ENCODE measurements around the gene BRSK2.
"Not testable (repeated sequence)": the region's sequence is repeated elsewhere in the genome, so short reads cannot be mapped to it uniquely, and the experiment has no call there.

BRSK2 gene

GRCh38 chr11:1428762-1429316 lies 39.1 kb downstream of the BRSK2 start:
- in situ Hi-C loops (cut with HindIII; ENCODE audit: low sequenced_read_pairs): no loop called here
- no peak overlapping the region for H3K4me3 ChIP-seq (ENCODE audit: low read depth, low read length)
- TF ChIP-seq, protein P1, sequence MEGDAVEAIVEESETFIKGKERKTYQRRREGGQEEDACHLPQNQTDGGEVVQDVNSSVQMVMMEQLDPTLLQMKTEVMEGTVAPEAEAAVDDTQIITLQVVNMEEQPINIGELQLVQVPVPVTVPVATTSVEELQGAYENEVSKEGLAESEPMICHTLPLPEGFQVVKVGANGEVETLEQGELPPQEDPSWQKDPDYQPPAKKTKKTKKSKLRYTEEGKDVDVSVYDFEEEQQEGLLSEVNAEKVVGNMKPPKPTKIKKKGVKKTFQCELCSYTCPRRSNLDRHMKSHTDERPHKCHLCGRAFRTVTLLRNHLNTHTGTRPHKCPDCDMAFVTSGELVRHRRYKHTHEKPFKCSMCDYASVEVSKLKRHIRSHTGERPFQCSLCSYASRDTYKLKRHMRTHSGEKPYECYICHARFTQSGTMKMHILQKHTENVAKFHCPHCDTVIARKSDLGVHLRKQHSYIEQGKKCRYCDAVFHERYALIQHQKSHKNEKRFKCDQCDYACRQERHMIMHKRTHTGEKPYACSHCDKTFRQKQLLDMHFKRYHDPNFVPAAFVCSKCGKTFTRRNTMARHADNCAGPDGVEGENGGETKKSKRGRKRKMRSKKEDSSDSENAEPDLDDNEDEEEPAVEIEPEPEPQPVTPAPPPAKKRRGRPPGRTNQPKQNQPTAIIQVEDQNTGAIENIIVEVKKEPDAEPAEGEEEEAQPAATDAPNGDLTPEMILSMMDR (IDR thresholded peaks at IDR 0.05; ENCODE audit: low read depth, low read length): no peak
- DNase-seq (ENCODE audit: low read depth, low spot score): no peak

DNA sequence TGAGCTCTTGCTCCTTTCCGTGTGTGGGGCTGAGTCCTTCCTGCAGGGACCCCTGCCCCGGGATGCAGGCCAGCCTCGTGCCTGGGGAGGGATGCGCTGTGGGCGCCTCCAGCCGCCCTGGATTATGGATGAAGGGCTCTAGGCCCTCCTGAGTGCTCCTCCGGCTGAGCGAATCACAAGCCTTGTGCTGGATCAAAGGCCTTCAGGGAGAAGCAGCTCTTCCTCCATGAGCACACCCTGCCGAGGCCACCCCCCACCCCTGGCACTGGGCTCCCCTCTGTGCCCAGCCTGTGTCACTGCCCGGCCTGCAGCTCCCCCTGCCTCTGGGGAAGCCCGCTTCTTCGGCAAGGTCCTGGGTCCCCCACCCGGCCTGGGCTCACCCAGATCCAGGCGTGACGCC lies 43.8 kb downstream of the BRSK2 start:
- no peak for DNase-seq (ENCODE audit: low read depth, low spot score)
- in situ Hi-C loops (cut with HindIII; ENCODE audit: low sequenced_read_pairs): no loop called here
- no peak overlapping the region for H3K4me3 ChIP-seq (ENCODE audit: low read depth, low read length)
- TF ChIP-seq, protein P1 (IDR thresholded peaks at IDR 0.05; ENCODE audit: low read depth, low read length): no peak

GRCh38 chr11:1433977-1434640 lies 44.4 kb downstream of the BRSK2 start:
- DNase-seq (ENCODE audit: low read depth, low spot score): no peak
- TF ChIP-seq, protein P1 (IDR thresholded peaks at IDR 0.05; ENCODE audit: low read depth, low read length): no peak
- no peak overlapping the region for H3K4me3 ChIP-seq (ENCODE audit: low read depth, low read length)
- in situ Hi-C loops (cut with HindIII; ENCODE audit: low sequenced_read_pairs): no loop called here

- H3K4me3 ChIP-seq (ENCODE audit: low read depth, low read length); DNase-seq (ENCODE audit: low read depth, low spot score); in situ Hi-C loops (cut with HindIII; ENCODE audit: low sequenced_read_pairs): not testable (repeated sequence)
Measured at GRCh38 chr11:1435479-1435819, 45.7 kb downstream of the BRSK2 start.

- in situ Hi-C loops (cut with HindIII; ENCODE audit: low sequenced_read_pairs): no loop called here
- DNase-seq (ENCODE audit: low read depth, low spot score): no peak
- no peak overlapping the region for H3K4me3 ChIP-seq (ENCODE audit: low read depth, low read length)
- TF ChIP-seq, protein P1 (IDR thresholded peaks at IDR 0.05; ENCODE audit: low read depth, low read length): no peak
Measured at GRCh38 chr11:1435820-1436467, 46.2 kb downstream of the BRSK2 start.

DNA sequence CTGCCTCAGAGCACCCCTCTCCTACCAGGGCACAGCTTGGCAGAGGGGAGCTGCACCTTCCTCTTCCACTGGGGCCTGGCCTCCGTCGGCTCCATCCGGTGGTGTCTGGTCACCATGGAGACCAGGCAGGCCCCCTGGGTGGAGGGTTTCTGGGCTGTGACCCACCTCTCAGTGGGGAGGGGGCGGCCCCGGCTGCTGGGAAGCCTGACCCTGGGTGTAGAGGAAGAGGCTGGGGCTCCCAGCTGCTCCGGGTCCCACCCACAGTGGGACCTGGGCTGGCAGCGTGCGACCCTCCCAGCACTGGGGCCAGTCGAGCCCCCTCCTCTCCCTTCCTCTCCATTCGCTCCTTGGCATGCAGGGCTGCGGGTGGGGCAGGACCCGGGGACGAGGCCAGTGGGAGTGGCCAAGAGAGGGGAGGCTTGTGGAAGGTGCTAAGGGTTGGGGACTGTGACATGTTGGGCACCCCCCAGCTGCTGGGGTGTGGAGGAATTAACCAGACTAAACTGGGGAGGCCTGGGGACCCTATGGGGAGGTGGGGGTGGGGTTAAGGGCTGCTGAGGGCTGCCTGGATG lies 46.8 kb downstream of the BRSK2 start:
- in situ Hi-C loops (cut with HindIII; ENCODE audit: low sequenced_read_pairs): no loop called here
- H3K4me3 ChIP-seq (ENCODE audit: low read depth, low read length): no peak overlapping the region
- no peak for DNase-seq (ENCODE audit: low read depth, low spot score)
- TF ChIP-seq, protein P1 (IDR thresholded peaks at IDR 0.05; ENCODE audit: low read depth, low read length): no peak

DNA sequence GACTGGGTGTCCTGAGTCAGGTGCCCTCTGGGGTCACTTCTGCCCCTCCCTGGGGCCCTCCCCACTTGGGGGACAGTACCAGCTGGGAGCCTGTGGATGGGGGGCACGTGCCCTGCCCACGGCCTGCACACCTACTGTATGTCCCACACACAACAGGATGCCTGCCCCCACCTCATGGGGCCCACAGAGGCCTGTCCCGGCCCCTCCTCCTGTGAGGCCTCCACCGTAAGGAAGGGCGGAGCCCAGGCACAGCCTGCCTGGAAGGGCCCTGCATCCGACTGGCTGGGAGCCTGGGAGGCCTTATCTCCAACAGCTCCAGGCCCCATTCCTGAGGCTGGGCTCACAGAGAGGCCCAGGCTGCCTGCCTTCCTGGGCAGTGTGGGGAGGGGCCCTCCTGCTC lies 47.8 kb downstream of the BRSK2 start:
- DNase-seq (ENCODE audit: low read depth, low spot score): peak; percentile 7
- no peak overlapping the region for H3K4me3 ChIP-seq (ENCODE audit: low read depth, low read length)
- TF ChIP-seq, protein P1 (IDR thresholded peaks at IDR 0.05; ENCODE audit: low read depth, low read length): no peak
- in situ Hi-C loops (cut with HindIII; ENCODE audit: low sequenced_read_pairs): no loop called here
